Vagina (tissue), 2 donors: ENCODE results near the gene NIFK. TPM values are rescaled to one million over a fixed set of nuclear protein-coding genes. Genes with fewer than 3 reads are reported as not detected.

Experiments used
- DNase-seq, 2 donors: peaks; one replicate each; pipeline ENCODE4 v3.0.0-alpha.2; 2017; ENCODE audit errors: extremely low spot score in 2 of 2
- H3K27ac ChIP-seq: fragments of 200-600 bp; sonication (generic); one replicate; pipeline ENCODE4 v1.5.1; 2019
- H3K27me3 ChIP-seq: fragments of 200-600 bp; sonication (generic); one replicate; pipeline ENCODE4 v1.5.1; 2019
- H3K36me3 ChIP-seq, 2 donors: fragments of 200-600 bp; sonication (generic); one replicate each; pipeline ENCODE4 v1.5.1; 2017 to 2019
- H3K4me1 ChIP-seq: fragments of 200-600 bp; sonication (generic); one replicate; pipeline ENCODE4 v1.5.1; 2019
- H3K4me3 ChIP-seq, 2 donors: fragments of 200-600 bp; sonication (generic); 1 replicate in 1 of 2; 2 replicates in 1 of 2; pipeline ENCODE4 v1.5.1; 2016 to 2019
- H3K9me3 ChIP-seq: fragments of 200-600 bp; sonication (generic); one replicate; pipeline ENCODE4 v1.5.1; 2019
- POLR2A ChIP-seq, 2 donors: fragments of 450-650 bp; IDR thresholded peaks; one replicate each; pipeline ENCODE4 v1.6.1; 2017; ENCODE audit warnings: antibody characterized with exemption in 2 of 2, mild to moderate bottlenecking in 2 of 2, moderate library complexity in 2 of 2
- POLR2AphosphoS5 ChIP-seq, 2 donors: sonication (generic); formaldehyde crosslinking; IDR thresholded peaks; one replicate each; pipeline ENCODE4 v1.9.0; 2017; ENCODE audit warnings: antibody characterized with exemption in 2 of 2, mild to moderate bottlenecking in 2 of 2, low read depth in 1 of 2; ENCODE audit not compliant: insufficient read depth in 1 of 2
- intact Hi-C: fragments of 100-400 bp; cut with DNase I; formaldehyde crosslinking; loops from one replicate; pipeline ENCODE4 v1.15.1; 2023
- total RNA-seq: library from RNA; depleted of rRNA; stranded (reverse); fragments of >200 nt; gene quantifications from one replicate; pipeline ENCODE4 v1.2.3, GENCODE V29; 2016
- TF ChIP-seq, protein P1 (sequence below), 3 experiments: fragments of 450-650 bp in 2 of 3; fragments of 200-600 bp in 1 of 3; sonication (generic) in 1 of 3; IDR thresholded peaks; one replicate each; pipeline ENCODE4 v1.5.1; 2017 to 2019; ENCODE audit warnings: antibody characterized with exemption in 3 of 3, mild to moderate bottlenecking in 2 of 3, moderate library complexity in 2 of 3

NIFK gene
- total RNA-seq, 1 donor from 2014 or later = 33.1 TPM

DNA sequence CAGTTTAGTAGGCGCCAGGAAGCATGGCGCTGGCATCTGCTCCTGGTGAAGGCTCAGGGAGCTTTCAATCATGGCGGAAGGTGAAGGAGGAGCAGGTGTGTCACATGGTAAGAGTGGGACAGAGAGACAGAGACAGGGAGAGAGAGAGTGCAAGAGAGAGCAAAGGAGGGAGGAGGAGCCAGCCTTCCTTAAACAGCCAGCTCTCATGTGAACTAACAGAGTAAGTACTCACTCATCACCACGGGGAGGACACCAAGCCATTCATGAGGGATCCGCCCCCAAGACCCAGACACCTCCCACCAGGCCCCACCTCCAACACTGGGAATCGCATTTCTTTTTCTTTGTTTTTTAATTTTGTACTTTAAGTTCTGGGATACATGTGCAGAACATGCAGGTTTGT is 46.6 kb downstream of the NIFK start:
- no peak for DNase-seq
- intact Hi-C loops = no loop called here
- TF ChIP-seq POLR2A (IDR thresholded peaks at IDR 0.05) (no peak), POLR2AphosphoS5 (IDR thresholded peaks at IDR 0.05; ENCODE audit: insufficient read depth in 1 of 2, low read depth in 1 of 2) (no peak)
- TF ChIP-seq, protein P1, sequence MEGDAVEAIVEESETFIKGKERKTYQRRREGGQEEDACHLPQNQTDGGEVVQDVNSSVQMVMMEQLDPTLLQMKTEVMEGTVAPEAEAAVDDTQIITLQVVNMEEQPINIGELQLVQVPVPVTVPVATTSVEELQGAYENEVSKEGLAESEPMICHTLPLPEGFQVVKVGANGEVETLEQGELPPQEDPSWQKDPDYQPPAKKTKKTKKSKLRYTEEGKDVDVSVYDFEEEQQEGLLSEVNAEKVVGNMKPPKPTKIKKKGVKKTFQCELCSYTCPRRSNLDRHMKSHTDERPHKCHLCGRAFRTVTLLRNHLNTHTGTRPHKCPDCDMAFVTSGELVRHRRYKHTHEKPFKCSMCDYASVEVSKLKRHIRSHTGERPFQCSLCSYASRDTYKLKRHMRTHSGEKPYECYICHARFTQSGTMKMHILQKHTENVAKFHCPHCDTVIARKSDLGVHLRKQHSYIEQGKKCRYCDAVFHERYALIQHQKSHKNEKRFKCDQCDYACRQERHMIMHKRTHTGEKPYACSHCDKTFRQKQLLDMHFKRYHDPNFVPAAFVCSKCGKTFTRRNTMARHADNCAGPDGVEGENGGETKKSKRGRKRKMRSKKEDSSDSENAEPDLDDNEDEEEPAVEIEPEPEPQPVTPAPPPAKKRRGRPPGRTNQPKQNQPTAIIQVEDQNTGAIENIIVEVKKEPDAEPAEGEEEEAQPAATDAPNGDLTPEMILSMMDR (IDR thresholded peaks at IDR 0.05) = no peak
- Histone ChIP-seq H3K36me3 (no peaks in the 10 kb centered on the region), H3K4me1 (peaks cover 6% of the 10 kb centered on the region), H3K9me3 (no peaks in the 10 kb centered on the region), H3K4me3 (no peak overlapping the region), H3K27ac (no peak overlapping the region), H3K27me3 (no peaks in the 10 kb centered on the region)

DNA sequence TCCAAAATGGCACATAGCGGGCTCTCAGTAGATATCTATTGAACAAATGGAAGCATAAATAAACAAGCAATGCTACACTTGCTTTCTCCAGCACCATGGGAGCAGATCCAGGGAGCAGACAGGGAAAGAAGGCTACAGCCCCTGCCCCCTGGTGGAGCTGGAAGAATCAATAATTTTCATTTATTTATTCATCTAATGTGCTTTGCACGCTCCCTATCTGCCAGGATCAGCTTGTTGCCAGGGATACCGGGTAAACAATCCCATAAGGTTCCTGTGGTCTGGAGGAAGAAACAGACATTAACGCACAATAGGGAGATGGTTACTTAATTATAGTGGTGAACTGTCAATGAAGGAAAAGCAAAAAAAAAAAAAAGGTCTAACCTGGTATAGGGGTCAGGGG is 47.3 kb downstream of the NIFK start:
- TF ChIP-seq POLR2A (IDR thresholded peaks at IDR 0.05) (no peak), POLR2AphosphoS5 (IDR thresholded peaks at IDR 0.05; ENCODE audit: insufficient read depth in 1 of 2, low read depth in 1 of 2) (no peak)
- TF ChIP-seq, protein P1 (IDR thresholded peaks at IDR 0.05) = peak in 1 of 3 experiments; percentile 20
- intact Hi-C loops = no loop called here
- H3K4me1 ChIP-seq = no peaks in the 10 kb centered on the region
- DNase-seq = no peak
- no peaks in the 10 kb centered on the region for H3K9me3 ChIP-seq
- H3K4me3 ChIP-seq = no peak overlapping the region
- no peaks in the 10 kb centered on the region for H3K36me3 ChIP-seq
- H3K27ac ChIP-seq = no peak overlapping the region
- H3K27me3 ChIP-seq = no peaks in the 10 kb centered on the region

DNA sequence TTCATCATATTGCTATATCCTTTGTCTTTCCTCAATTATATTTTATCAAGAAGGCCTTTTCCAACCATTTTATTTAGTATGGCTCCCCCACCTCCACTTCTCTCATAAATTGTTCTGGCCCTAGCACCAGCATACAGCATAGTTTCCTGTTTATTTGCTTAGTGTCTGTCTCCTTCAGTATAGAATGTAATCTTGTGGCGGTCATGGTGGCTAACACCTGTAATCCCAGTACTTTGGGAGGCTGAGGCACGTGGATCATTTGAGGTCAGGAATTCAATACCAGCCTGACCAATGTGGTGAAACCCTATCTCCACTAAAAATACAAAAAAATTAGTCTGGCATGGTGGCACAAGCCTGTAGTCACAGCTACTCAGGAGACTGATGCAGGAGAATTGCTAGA is 47.9 kb downstream of the NIFK start:
- H3K36me3 ChIP-seq = no peaks in the 10 kb centered on the region
- H3K4me3 ChIP-seq = no peak overlapping the region
- no peak for DNase-seq
- no peaks in the 10 kb centered on the region for H3K27me3 ChIP-seq
- TF ChIP-seq, protein P1 (IDR thresholded peaks at IDR 0.05) = no peak
- TF ChIP-seq POLR2AphosphoS5 (IDR thresholded peaks at IDR 0.05; ENCODE audit: insufficient read depth in 1 of 2, low read depth in 1 of 2) = no peak
- no peak for TF ChIP-seq POLR2A (IDR thresholded peaks at IDR 0.05)
- no peak overlapping the region for H3K27ac ChIP-seq
- H3K9me3 ChIP-seq = no peaks in the 10 kb centered on the region
- intact Hi-C loops = no loop called here
- no peaks in the 10 kb centered on the region for H3K4me1 ChIP-seq

DNA sequence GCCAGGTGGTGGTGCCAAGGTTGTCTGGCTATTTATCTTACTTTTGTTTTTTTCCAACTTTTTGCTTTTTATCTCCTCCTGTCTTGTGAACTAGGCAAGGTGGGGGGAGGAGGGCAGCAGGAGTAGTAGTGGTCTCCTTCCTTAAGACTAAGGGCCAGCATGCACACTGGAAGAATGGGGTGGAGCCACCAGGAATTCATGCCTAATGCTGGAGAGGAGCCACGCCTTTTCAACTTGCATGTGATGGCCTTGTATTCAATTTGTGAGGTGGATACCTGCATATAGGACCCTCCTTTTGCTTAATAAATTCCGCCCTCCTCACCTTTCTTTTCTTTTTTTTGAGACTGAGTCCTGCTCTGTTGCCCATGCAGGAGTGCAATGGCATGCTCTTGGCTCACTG is 49.8 kb downstream of the NIFK start:
- Histone ChIP-seq H3K27me3 (no peaks in the 10 kb centered on the region), H3K4me1 (no peaks in the 10 kb centered on the region), H3K9me3 (peaks cover 9% of the 10 kb centered on the region), H3K4me3 (no peak overlapping the region), H3K27ac (no peak overlapping the region), H3K36me3 (no peaks in the 10 kb centered on the region)
- DNase-seq = no peak
- TF ChIP-seq POLR2A (IDR thresholded peaks at IDR 0.05) (no peak), POLR2AphosphoS5 (IDR thresholded peaks at IDR 0.05; ENCODE audit: insufficient read depth in 1 of 2, low read depth in 1 of 2) (no peak)
- TF ChIP-seq, protein P1 (IDR thresholded peaks at IDR 0.05) = no peak
- intact Hi-C loops = no loop called here

DNA sequence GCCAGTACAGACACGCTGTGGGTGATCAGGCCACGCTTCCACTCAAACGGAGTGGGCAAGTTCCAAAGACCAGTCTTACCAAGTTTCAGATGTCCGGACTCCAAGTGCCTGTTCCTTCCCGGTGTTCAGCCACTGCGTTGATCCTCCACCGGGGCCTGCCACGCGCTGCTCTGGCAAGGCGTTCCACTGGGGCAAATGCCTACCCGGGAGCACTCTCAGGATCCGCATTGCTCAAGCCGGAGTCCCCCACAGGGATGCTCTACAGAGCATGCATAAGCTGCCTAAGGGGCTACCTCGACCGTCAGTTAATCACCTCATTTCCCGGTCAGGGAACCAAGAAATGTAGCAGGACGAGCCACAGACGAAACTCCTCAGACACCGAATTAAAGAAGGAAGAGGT is 50.5 kb downstream of the NIFK start:
- intact Hi-C loops = no loop called here

More for the DNA sequence above, 50.5 kb downstream of the NIFK start:
- Histone ChIP-seq H3K9me3 (peaks cover 9% of the 10 kb centered on the region), H3K4me1 (no peaks in the 10 kb centered on the region), H3K36me3 (no peaks in the 10 kb centered on the region), H3K27ac (no peak overlapping the region), H3K4me3 (no peak overlapping the region), H3K27me3 (no peaks in the 10 kb centered on the region)
- DNase-seq = no peak
- TF ChIP-seq POLR2A (IDR thresholded peaks at IDR 0.05) (no peak), POLR2AphosphoS5 (IDR thresholded peaks at IDR 0.05; ENCODE audit: insufficient read depth in 1 of 2, low read depth in 1 of 2) (no peak)
- TF ChIP-seq, protein P1 (IDR thresholded peaks at IDR 0.05) = no peak
